Stimulated activated naive CD8-positive, alpha-beta T cell treated with anti-CD3 and anti-CD28 coated beads, Interleukin-15, Interleukin-2, amounts not matched to agents 100 ng/mL and 50 ng/mL, for 24 hours (primary cell): Measurements from ENCODE around the gene C1QL4.
"Not testable (repeated sequence)": the region's sequence is repeated elsewhere in the genome, so short reads cannot be mapped to it uniquely, and the experiment has no call there.

Experiments used
- H3K27ac Mint-ChIP-seq: one replicate; pipeline ENCODE4 v1.8.0; 2021; ENCODE audit warnings: mild to moderate bottlenecking, mixed read lengths
- H3K27me3 Mint-ChIP-seq: one replicate; pipeline ENCODE4 v1.8.0; 2021; ENCODE audit warnings: mixed read lengths
- H3K36me3 Mint-ChIP-seq: one replicate; pipeline ENCODE4 v1.8.0; 2021; ENCODE audit warnings: low read depth, mixed read lengths
- H3K4me1 Mint-ChIP-seq: one replicate; pipeline ENCODE4 v1.8.0; 2021; ENCODE audit warnings: low read depth, mixed read lengths
- H3K4me3 Mint-ChIP-seq: one replicate; pipeline ENCODE4 v1.8.0; 2021; ENCODE audit warnings: mild to moderate bottlenecking, mixed read lengths
- H3K9me3 Mint-ChIP-seq: one replicate; pipeline ENCODE4 v1.8.0; 2021; ENCODE audit warnings: mixed read lengths

C1QL4 gene

DNA sequence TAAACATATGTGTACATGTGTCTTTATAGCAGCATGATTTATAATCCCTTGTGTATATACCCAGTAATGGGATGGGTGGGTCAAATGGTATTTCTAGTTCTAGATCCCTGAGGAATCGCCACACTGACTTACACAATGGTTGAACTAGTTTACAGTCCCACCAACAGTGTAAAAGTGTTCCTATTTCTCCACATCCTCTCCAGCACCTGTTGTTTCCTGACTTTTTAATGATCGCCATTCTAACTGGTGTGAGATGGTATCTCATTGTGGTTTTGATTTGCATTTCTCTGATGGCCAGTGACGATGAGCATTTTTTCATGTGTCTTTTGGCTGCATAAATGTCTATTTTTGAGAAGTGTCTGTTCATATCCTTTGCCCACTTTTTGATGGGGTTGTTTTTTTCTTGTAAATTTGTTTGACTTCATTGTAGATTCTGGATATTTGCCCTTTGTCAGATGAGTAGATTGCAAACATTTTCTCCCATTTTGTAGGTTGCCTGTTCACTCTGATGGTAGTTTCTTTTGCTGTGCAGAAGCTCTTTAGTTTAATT is 26.5 kb downstream of the C1QL4 start:
- H3K36me3 Mint-ChIP-seq, H3K9me3 Mint-ChIP-seq: not testable (repeated sequence)

DNA sequence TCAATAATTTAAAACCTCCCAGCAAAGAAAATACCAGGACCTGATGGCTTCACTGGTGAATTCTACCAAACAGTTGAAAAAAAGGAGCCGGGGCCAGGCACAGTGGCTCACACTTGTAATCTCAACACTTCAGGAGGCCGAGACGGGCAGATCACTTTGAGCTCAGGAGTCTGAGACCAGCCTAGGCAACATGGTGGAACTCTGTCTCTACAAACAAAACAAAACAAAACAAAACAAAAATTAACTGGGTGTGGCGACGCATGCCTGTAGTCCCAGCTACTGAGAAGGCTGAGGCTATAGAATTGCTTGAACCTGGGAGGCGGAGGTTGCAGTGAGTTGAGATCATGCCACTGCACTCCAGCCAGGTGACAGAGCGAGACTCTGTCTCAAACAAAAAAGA is 27.6 kb downstream of the C1QL4 start:
- Mint-ChIP-seq H3K27ac (no peak overlapping the region), H3K9me3 (no peaks in the 10 kb centered on the region), H3K4me3 (no peak overlapping the region), H3K4me1 (no peaks in the 10 kb centered on the region), H3K27me3 (peaks cover 28% of the 10 kb centered on the region), H3K36me3 (no peaks in the 10 kb centered on the region)

More for the DNA sequence above, 26.5 kb downstream of the C1QL4 start:
- H3K4me1 Mint-ChIP-seq, H3K27ac Mint-ChIP-seq, H3K4me3 Mint-ChIP-seq: not testable (repeated sequence)
- H3K27me3 Mint-ChIP-seq, result peaks cover 23% of the 10 kb centered on the region

DNA sequence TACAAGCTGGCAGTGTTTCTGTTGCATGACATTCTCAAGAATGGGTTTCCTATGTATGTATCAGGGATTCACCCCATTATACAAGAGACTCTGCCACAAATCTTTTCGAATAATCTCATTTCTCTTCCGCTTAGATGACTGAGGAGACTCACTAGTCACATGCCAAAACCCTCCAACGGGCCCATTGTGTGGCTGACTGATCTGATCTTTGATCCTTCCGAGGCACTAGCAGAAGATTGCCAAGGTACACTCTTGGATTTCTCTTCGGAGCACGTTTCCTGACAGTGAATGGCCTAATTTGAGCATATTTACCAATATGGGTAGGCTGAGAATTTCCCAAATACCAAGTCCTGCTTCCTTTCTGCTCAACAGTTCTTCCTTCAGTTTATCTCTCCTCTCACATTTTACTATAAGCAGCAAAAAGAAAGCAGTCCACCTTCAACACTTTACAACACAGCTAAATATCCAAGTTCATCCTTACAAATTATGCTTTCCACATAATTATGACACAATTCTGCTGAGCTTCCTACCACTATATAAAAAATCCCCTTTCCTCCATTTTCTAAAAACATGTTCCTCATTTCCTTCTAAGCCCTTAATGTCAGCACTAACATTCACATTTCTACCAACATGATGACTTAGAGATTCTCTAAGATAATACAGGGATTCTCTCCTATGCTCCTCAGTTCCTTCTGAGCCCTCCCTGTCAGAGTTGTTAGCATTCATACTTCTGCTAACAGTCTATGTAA is 31.1 kb downstream of the C1QL4 start:
- Mint-ChIP-seq H3K4me1 (peaks cover 4% of the 10 kb centered on the region), H3K36me3 (no peaks in the 10 kb centered on the region), H3K27me3 (peaks cover 45% of the 10 kb centered on the region), H3K27ac (no peak overlapping the region), H3K4me3 (no peak overlapping the region), H3K9me3 (no peaks in the 10 kb centered on the region)

DNA sequence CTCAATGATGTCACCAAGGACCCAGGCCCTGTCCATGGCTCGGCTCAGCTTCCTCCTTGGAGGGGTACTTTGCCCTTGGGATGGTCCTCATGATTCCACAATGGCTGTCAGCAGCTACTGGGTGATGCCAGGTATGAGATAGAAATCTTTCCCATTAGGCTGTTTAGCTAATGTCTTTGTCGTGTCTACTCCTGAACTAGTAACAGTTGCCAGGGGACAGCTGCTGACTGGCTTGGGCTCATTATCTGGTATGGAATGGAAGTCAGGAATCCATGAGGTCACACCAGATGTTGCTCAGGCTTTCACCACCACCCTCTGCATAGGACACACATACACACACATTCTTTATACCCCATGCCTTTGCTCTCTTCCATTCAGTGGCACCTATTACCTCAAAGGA is 32.8 kb downstream of the C1QL4 start:
- Mint-ChIP-seq H3K4me1 (peaks cover 4% of the 10 kb centered on the region), H3K36me3 (no peaks in the 10 kb centered on the region), H3K4me3 (no peak overlapping the region), H3K27ac (no peak overlapping the region), H3K27me3 (peaks cover 46% of the 10 kb centered on the region), H3K9me3 (no peaks in the 10 kb centered on the region)

DNA sequence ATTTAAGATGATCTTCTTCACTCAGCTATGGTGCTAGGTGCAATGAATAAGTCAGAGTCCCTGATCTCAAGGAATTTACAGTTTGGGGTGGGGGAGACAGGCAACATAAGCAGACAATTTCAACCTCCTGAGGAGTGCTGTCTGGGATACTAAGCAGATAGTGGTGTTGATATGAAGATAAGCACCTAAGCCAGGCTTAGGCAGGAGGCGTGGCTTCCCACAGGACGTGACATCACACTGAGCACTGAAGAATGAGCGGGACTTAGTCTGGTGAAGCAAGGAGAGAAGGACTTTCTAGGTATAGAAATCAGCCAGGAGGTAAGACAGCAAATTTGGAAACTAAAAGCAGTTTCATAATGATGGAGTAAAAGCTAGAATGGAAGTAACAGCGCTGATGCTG is 35.2 kb downstream of the C1QL4 start:
- H3K27me3 Mint-ChIP-seq, result peaks cover 55% of the 10 kb centered on the region
- H3K9me3 Mint-ChIP-seq, result no peaks in the 10 kb centered on the region
- no peak overlapping the region for H3K4me3 Mint-ChIP-seq
- no peaks in the 10 kb centered on the region for H3K36me3 Mint-ChIP-seq
- peaks cover 16% of the 10 kb centered on the region for H3K4me1 Mint-ChIP-seq
- peak overlapping the region; percentile 32 for H3K27ac Mint-ChIP-seq

DNA sequence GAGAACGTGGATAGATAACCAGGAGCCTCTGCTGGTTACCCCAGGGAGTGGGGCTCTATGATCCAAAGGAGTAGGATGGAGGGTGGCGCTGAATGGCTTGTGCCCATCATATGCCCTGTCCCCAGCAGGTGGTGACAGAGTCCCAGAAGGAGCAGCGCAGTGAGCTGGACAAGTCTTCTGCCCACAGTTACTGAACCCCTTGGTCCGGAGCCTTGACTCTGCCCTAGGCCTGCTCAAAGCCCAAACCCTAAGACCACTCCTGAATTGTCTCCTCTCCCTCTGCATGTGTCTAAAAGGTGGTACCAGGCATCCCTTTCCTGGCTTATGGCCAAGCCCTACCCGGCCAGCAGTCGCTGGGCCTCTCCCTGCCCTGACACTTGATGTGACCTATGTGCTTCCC is 38.8 kb downstream of the C1QL4 start:
- Mint-ChIP-seq H3K27ac (no peak overlapping the region), H3K27me3 (peaks cover 62% of the 10 kb centered on the region), H3K36me3 (no peaks in the 10 kb centered on the region), H3K4me1 (peaks cover 23% of the 10 kb centered on the region), H3K4me3 (no peak overlapping the region), H3K9me3 (no peaks in the 10 kb centered on the region)

DNA sequence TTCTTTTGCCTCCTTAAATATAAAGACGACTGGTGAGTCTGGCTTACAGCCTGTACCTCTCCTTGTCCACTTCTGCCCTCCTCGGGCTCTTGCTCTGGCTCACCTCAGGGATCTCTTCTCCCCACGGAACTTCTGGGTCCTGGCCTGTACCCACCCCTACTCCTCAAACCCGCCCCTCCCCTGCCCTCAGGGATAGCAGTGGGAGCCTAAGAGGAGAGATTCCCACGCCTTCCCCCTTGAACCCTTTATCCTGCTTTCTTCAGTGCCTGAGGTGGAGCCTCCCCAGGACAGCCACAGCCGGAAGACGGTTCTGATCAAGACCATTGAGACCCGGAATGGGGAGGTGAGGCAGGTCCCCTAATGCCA is 39.3 kb downstream of the C1QL4 start:
- H3K9me3 Mint-ChIP-seq, result no peaks in the 10 kb centered on the region
- peaks cover 57% of the 10 kb centered on the region for H3K27me3 Mint-ChIP-seq
- no peak overlapping the region for H3K4me3 Mint-ChIP-seq
- no peak overlapping the region for H3K27ac Mint-ChIP-seq
- peaks cover 23% of the 10 kb centered on the region for H3K4me1 Mint-ChIP-seq
- no peaks in the 10 kb centered on the region for H3K36me3 Mint-ChIP-seq

DNA sequence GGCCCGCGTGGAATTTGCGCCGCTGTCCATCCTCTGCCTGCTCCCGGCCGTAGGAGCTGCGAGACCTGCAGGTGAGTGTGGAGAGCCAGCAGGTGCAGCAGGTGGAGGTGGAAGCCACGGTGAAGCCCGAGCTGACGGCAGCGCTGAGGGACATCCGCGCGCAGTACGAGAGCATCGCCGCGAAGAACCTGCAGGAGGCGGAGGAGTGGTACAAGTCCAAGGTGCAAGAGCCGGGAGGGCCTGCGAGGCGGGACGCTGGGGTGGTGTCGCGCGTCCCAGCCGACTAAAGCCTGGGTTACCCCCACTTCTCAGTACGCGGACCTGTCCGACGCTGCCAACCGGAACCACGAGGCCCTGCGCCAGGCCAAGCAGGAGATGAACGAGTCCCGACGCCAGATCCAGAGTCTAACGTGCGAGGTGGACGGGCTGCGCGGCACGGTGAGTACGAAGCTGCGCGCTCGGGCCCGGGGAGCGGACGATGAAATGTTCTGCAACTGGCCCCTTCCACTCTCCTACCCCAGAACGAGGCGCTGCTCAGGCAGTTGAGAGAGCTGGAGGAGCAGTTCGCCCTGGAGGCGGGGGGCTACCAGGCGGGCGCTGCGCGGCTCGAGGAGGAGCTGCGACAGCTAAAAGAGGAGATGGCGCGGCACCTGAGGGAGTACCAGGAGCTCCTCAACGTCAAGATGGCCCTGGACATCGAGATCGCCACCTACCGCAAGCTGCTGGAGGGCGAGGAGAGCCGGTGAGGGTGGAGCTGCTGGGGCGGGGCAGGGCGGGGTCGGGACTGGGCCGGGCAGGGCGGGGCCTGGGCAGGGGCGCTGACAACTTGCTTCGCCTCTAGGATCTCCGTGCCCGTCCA is 39.9 kb downstream of the C1QL4 start:
- H3K4me1 Mint-ChIP-seq, result peaks cover 23% of the 10 kb centered on the region
- no peak overlapping the region for H3K27ac Mint-ChIP-seq
- no peaks in the 10 kb centered on the region for H3K36me3 Mint-ChIP-seq
- peak overlapping the region; percentile 49 for H3K4me3 Mint-ChIP-seq
- H3K9me3 Mint-ChIP-seq, result no peaks in the 10 kb centered on the region
- H3K27me3 Mint-ChIP-seq, result peaks cover 54% of the 10 kb centered on the region

DNA sequence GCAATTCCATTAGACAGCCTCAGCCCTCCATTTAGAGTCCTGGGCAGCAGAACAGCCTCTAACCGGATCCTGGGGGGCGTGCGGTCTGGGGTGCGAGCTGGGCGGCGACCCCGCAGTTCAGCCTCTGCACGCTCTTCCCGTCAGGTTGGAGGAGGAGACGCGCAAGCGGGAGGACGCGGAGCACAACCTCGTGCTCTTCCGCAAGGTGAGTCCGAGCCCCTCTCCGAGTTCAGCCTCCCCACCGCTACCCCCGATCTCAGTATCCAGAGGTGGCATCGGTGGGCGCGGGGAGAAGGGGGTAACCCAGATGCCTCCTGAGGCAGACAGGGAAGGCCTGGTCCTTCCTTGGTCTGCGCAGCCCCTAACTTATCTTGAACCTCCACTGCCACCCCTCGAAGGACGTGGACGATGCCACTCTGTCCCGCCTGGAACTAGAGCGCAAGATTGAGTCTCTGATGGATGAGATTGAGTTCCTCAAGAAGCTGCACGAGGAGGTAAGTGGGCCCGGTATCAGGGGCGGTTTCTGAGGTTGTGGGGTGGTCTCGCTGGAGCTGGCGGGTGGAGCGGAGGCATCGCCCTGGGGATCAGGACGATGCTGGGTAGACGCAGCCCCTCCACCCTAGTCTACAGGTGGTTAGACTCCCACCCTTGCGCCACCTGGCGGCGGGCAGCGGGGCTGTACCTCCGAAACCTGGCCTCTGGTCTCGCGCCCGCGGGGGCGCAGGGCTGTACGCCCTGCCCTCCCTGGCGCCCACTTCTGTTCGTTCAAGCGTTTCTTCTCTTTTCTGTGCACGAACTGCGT is 40.8 kb downstream of the C1QL4 start:
- H3K27ac Mint-ChIP-seq, result no peak overlapping the region

DNA sequence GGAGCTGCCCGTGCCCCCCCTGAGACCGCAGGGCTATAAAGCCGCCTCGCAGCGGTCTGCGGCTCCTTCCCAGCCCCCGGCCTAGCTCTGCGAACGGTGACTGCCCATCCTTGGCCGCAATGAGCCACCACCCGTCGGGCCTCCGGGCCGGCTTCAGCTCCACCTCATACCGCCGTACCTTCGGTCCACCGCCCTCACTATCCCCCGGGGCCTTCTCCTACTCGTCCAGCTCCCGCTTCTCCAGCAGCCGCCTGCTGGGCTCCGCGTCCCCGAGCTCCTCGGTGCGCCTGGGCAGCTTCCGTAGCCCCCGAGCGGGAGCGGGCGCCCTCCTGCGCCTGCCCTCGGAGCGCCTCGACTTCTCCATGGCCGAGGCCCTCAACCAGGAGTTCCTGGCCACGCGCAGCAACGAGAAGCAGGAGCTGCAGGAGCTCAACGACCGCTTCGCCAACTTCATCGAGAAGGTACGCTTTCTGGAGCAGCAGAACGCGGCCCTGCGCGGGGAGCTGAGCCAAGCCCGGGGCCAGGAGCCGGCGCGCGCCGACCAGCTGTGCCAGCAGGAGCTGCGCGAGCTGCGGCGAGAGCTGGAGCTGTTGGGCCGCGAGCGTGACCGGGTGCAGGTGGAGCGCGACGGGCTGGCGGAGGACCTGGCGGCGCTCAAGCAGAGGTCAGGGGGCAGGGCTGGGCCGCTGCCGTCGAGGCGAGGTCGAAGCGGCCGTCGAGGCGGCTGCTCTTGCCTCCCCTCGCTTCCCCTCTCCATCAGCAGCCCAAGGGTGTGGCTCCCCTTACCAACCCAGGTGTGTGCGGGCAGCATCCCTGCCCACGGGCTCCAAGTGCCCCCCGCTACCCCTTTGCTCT is 41.7 kb downstream of the C1QL4 start, which contains the start of gene PRPH:
TSS of gene PRPH (plus strand) at position 66 of the 855 bp plus-strand sequence. CDS start at position 120, 54 bp downstream.
- no peak within 1 kb of the TSS for H3K4me3 Mint-ChIP-seq
- no peaks in the 10 kb centered on the region for H3K9me3 Mint-ChIP-seq
- H3K27me3 Mint-ChIP-seq, result peaks cover 51% of the 10 kb centered on the region
- no peaks in the 10 kb centered on the region for H3K36me3 Mint-ChIP-seq
- no peak within 1 kb of the TSS for H3K27ac Mint-ChIP-seq
- peaks cover 19% of the 10 kb centered on the region for H3K4me1 Mint-ChIP-seq

More for the DNA sequence above, 40.8 kb downstream of the C1QL4 start:
- Mint-ChIP-seq H3K9me3 (no peaks in the 10 kb centered on the region), H3K4me1 (peaks cover 19% of the 10 kb centered on the region), H3K27me3 (peaks cover 53% of the 10 kb centered on the region), H3K36me3 (no peaks in the 10 kb centered on the region), H3K4me3 (no peak overlapping the region)

DNA sequence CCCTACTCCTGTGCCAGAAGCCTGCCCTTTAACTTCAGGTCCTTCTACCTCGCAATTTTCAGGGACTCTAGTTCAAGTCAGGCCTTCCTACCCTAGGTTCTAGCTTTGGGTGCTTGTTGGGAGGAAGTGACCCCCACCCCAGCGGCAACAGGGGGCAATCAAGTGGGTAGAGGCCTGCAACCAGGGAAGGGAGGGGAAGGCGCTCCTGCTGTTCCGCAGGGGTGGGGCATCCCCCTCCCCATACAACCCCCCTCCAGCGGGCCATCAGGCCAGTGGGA is 42.2 kb downstream of the C1QL4 start:
- Mint-ChIP-seq H3K36me3 (no peaks in the 10 kb centered on the region), H3K27me3 (peaks cover 51% of the 10 kb centered on the region), H3K4me1 (peaks cover 19% of the 10 kb centered on the region)

DNA sequence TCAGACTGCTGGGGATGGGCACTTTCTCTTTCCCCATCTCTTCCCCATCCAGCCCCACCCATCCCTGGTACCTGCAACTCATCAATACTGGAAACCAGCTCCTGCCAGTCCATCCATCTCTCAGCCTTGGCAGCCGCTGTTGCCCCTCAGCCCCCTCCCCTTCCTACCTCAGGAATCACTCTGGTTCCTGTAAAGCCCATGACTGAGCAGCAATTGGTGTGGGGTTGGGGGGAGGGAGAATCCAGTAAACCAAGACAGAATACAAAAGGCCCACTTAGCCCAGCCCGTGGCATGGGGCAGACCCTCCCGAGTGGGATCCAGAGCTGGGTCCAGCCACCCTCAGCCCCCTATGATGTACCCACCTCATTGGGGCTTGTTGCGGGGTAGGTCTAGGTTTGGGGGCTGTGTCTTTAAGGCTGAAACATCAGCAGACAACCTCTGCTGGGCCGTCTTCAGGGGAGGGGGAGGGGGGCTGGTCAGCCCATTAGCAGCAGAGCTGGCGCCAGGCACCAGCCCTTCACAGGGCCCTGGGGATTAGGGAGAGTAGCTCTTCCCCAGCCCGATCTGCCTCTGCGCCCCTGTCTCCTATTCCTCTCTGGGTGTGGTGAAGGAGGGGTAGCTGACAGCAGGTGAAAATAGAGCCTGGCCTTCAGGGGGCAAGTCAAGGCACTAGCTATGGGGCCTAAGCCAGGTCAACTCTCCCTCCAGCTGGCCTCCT is 42.7 kb downstream of the C1QL4 start:
- H3K27me3 Mint-ChIP-seq, result peaks cover 51% of the 10 kb centered on the region
- H3K27ac Mint-ChIP-seq, result no peak overlapping the region
- no peaks in the 10 kb centered on the region for H3K9me3 Mint-ChIP-seq
- H3K36me3 Mint-ChIP-seq, result no peaks in the 10 kb centered on the region
- H3K4me3 Mint-ChIP-seq, result no peak overlapping the region
- H3K4me1 Mint-ChIP-seq, result peaks cover 19% of the 10 kb centered on the region

More for the DNA sequence above, 42.2 kb downstream of the C1QL4 start:
- Mint-ChIP-seq H3K9me3 (no peaks in the 10 kb centered on the region), H3K27ac (no peak overlapping the region), H3K4me3 (no peak overlapping the region)

DNA sequence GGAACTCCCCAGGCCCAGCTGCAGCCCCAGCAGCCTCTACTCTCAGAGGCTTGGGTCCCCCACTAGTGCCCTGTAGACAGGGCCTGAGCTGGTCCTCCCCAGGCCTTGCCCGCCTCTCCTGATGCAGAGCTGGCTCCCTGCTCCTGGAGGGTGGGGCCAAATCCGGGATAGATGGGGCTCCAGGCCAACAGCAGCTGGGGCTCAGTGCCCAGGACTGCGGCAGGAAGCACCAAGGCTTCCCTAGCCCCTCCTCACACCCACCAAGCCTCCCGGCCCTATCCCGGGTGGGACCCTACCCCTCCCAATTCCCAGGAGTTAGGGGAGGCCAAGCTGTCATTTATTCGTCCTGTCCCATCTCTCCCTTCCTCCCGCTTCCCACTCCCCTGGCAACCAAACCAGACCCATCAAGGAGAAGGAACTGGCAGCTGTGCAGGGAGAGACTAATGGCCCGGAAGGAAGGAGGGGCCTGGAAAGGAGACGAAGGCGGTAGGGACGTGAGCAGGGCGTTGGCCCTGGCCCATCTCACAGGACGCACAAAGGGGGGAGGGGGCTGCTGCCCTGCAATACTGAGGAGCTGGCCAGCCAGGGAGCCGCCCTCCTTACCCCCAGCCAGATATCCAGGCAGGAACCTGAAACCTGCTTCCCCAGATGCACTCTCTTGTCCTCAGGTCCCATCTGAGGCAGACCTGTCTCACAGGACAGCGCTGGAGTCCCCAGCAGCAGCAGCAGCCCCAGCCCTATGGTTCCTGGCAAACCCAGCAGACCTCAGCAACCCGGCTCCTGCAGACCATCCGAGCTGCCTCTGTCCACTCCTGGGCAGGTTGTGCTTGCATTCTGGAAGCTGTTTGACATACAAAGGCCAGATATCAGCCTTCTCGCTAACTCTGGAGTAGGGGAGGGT is 43.7 kb downstream of the C1QL4 start:
- peaks cover 47% of the 10 kb centered on the region for H3K27me3 Mint-ChIP-seq
- peaks cover 19% of the 10 kb centered on the region for H3K4me1 Mint-ChIP-seq
- H3K36me3 Mint-ChIP-seq, result no peaks in the 10 kb centered on the region
- H3K27ac Mint-ChIP-seq, result no peak overlapping the region
- no peaks in the 10 kb centered on the region for H3K9me3 Mint-ChIP-seq
- H3K4me3 Mint-ChIP-seq, result no peak overlapping the region
